HG02973 (cell line): Measurements from ENCODE around the gene INPP4B.

Experiments
- ATAC-seq: cut with Tn5 transposase; IDR thresholded peaks from one replicate; pipeline ENCODE4 v1.9.1; 2021; ENCODE audit warnings: moderate library complexity; ENCODE audit not compliant: unreplicated experiment

INPP4B gene

GRCh38 chr4:142583708-142584107 is 262.4 kb downstream of the INPP4B start:
- no peak for ATAC-seq

- no peak for ATAC-seq
Measured at GRCh38 chr4:142582340-142582739, 263.8 kb downstream of the INPP4B start.

GRCh38 chr4:142581881-142582280 is 264.2 kb downstream of the INPP4B start:
- no peak for ATAC-seq

- ATAC-seq = no peak
Measured at GRCh38 chr4:142579443-142579842, 266.7 kb downstream of the INPP4B start.

- no peak for ATAC-seq
Measured at GRCh38 chr4:142574306-142574705, 271.8 kb downstream of the INPP4B start.

- no peak for ATAC-seq
Measured at GRCh38 chr4:142572071-142572470, 274.0 kb downstream of the INPP4B start.

GRCh38 chr4:142567620-142568451 is 278.3 kb downstream of the INPP4B start:
- ATAC-seq = peak; percentile 38

- ATAC-seq = no peak
Measured at GRCh38 chr4:142567199-142567598, 278.9 kb downstream of the INPP4B start.

- no peak for ATAC-seq
Measured at GRCh38 chr4:142566777-142567176, 279.3 kb downstream of the INPP4B start.

GRCh38 chr4:142566243-142566642 is 279.9 kb downstream of the INPP4B start:
- ATAC-seq = no peak

- peak; percentile 65 for ATAC-seq
Measured at GRCh38 chr4:142565771-142566170, 280.3 kb downstream of the INPP4B start.

GRCh38 chr4:142563682-142564291 is 282.3 kb downstream of the INPP4B start:
- no peak for ATAC-seq

GRCh38 chr4:142559986-142560385 is 286.1 kb downstream of the INPP4B start:
- ATAC-seq = no peak

- ATAC-seq = no peak
Measured at GRCh38 chr4:142558851-142559250, 287.2 kb downstream of the INPP4B start.

- ATAC-seq = no peak
Measured at GRCh38 chr4:142557239-142557801, 288.8 kb downstream of the INPP4B start.

GRCh38 chr4:142556570-142557238 is 289.4 kb downstream of the INPP4B start:
- no peak for ATAC-seq

- ATAC-seq = no peak
Measured at GRCh38 chr4:142556048-142556447, 290.1 kb downstream of the INPP4B start.

GRCh38 chr4:142554412-142554811 is 291.7 kb downstream of the INPP4B start:
- ATAC-seq = no peak

GRCh38 chr4:142551517-142552305 is 294.4 kb downstream of the INPP4B start:
- ATAC-seq = no peak

- ATAC-seq = no peak
Measured at GRCh38 chr4:142550965-142551364, 295.1 kb downstream of the INPP4B start.
